Stimulated activated CD4-positive, alpha-beta T cell treated with anti-CD3 and anti-CD28 coated beads, Interleukin-1b, Interleukin-23, amount 100 ng/mL, for 4 hours (primary cell): ENCODE results near the gene DHX8.

Experiments used
- DNase-seq, 2 donors: peaks; one replicate each; pipeline ENCODE4 v3.0.0-alpha.2; 2020; ENCODE audit warnings: low read depth in 2 of 2

The DHX8 gene

GRCh38 chr17:43524945-43525575 lies 41.3 kb downstream of the DHX8 start:
- DNase-seq = no peak

GRCh38 chr17:43526886-43527648 lies 43.3 kb downstream of the DHX8 start:
- DNase-seq = no peak

GRCh38 chr17:43528319-43528987 lies 44.7 kb downstream of the DHX8 start:
- DNase-seq = no peak

DNA sequence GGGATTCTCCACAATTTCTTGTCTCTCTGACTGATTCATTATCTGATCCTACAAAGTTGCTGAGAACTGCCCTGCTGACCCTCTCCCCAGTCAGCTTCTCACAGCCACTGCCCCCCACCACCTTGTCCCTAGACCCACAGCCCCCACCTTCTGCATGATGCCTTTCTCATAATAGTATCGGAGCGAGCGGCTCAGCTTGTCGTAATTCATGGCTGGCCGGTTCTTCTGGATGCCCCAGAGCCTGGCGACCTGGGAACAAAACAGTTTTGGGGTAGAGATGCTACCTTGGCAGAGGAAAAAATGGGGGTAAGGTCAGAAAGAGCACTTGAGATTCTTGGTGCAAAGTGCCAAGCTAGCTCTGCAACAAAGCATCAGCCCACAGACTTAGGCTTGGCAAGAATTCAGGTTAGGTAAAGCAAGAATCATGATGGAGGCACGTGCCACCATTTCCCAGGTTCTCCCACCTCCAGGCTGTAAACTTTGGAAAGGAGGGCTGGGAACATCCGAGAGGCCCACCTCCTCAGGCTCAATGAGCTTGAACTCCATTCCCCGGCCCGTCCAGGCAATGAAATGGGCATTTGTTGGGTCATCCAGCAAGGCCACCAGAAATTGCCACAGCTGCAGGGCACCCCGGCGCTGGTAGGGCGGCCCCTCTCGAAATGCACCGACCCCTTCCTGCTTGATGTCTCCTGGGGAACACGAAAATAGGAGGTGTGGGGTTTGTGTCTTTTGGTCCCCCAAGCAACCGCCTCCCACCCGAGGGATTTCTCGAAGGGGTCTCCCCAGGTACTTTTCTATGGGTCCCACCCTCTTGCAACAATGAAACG lies 45.4 kb downstream of the DHX8 start:
- no peak for DNase-seq

DNA sequence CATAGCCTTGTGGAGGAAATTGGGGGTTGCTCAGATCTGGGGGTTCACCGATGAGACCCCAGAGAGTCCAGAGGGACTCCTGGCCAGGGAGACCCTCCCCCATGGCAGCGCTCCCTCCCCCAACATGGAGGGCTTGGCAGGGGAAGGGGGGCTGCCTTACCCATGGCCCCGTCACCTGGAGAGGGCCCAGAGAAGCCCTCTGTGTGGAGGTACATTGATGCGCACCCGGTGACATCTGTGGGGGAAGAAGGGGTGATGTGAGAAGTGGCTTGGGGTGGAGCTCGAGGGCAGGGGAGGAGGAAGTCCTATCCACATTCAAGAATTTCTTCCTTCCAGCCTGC lies 46.1 kb downstream of the DHX8 start:
- DNase-seq = no peak

DNA sequence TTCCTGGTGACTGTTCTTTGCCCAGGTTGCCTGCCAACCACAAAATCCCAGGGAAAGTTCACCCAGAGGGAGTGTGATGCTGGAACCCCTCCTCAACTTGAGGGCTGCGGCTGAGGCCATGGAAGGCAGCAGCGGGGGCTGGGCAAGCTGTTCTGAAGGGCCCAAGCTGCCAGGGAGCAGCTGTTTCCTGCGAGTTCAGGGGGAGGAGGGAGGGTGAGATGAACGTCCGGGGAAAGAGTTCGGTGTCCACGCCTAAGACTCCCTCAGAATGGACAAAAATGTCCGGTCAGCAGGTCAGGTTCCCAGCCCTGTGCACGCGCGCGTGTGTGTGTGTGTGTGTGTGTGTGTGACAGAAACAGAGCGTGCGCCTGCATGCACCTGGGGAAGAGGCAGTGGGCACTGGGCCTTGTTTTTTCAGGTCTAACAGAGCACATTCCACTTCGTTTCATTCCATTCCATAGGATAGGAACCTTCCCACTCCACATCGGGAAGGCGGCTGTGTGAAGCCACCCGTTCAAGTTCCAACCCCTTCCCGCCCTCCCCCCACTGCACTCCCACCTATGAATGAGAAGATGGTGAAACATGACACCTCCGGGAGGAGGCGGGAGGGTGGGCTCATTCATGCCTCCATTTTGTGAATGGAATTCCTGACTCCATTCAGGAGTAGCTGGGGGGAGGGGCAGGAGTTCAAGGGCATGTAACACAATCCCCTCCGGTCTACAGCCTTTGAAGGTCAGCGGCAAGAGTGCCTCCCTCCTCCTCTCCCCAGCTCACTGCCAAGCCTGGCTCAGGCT lies 46.7 kb downstream of the DHX8 start:
- no peak for DNase-seq

DNA sequence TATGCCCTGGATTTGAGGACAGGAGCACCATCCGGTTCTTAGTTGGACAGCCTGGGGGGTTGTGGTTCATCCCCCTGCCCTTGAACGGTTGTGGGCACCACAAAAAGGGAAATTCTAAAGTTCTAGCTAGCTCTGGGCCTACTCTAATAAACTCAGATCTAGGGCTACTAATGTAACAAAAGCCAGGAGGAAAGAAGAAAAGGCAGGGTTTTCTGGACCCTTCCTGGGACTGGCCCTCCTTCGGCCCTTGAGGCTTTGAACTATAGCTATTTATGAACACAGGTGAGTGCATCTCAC lies 47.3 kb downstream of the DHX8 start:
- DNase-seq = no peak

- DNase-seq = no peak
These were observed 48.2 kb downstream of the DHX8 start for GRCh38 chr17:43531955-43532354.

DNA sequence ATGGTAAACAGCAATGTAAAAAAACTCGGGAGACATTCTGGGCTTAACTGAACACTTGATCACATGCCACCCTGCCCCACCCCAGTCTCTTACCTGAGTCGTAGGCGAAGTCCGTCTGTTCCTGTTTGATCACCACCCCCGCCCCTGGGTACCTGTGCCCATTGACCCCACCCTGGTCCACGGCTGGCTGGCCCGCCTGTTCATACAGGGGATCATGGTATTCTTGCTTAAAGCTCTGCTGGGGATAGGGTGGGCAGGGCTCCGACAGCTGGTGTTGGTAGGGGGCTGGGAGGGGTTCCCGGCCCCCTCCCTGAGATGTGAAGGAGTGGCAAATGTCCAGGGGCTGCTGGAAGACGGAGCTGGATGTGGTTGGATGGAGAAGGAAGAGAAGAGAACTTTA lies 48.8 kb downstream of the DHX8 start:
- DNase-seq = no peak

DNA sequence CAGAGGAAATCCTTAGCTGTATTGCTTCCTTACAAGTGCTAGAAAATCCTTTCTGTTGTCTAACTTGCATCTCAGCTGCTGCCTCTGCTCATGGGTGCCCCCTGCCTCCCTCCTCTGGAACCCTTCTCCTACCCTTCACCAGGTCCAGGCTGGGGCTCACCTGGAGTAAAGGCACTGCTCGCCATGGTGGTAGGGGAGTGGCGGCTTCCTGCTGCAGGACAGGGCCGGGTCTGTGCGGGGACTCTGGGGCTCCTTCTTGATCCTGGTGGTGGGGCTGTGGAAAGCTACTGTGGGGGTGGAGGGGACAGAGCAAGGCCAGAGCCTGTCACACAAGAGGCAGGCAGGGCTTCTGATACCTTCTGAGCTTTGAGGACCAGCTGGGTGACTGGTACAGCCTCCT lies 49.9 kb downstream of the DHX8 start:
- DNase-seq = no peak

DNA sequence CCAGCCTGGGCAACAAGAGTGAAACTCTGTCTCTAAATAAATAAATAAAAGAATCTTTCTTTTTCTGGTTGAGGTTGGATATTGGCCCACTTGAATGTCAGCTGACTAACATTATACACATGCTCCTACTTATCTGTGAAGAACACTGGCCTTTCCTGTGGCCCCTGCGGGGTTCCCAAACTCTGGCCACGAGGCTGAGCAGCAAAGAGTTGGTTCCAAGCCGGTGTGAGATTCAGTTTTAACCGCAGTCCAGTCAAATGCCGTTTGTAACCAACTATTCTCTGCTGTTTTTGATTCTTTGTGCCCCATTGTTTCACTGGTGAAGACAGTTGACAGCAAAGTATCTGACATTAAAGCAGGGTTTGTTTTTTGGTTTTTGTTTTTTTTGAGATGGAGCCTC lies 51.1 kb downstream of the DHX8 start:
- DNase-seq = no peak

DNA sequence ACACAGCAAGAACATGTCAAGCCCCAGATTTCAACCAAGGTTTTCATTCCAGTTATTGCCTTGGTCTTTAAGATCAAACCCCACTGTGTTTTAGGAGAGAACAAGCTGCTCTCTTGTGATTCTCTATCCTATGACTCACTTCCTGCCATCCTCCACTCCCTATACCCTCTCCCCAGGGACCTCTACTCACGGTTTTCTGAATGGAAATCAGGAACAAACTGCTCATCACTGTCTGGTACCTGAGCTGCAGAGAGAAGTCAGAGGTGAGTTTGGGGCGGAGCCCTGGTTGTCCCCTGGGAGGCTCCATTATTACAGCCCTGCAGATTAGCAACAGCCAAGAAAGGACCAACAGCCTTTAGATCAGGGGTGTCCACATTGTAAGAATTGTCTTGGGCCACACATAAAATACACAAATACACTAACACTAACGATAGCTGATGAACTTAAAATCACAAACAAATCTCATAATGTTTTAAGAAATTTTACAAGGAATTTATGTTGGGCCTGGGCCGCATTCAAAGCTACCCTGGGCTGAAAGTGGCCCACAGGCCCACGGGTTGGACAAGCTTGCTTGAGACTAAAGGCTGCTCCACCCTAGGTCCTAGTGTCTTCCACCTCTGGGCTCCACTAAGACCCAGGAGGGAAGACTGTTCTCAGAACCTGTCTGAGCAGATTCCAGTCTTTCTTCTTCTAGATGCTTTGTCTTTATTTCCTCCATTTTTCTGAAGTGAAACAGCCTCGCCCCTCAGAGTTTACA lies 52.6 kb downstream of the DHX8 start:
- no peak for DNase-seq

GRCh38 chr17:43540821-43541674 lies 57.3 kb downstream of the DHX8 start:
- no peak for DNase-seq

GRCh38 chr17:43542859-43543258 lies 59.1 kb downstream of the DHX8 start:
- DNase-seq = no peak

GRCh38 chr17:43543300-43543699 lies 59.5 kb downstream of the DHX8 start:
- DNase-seq = no peak

DNA sequence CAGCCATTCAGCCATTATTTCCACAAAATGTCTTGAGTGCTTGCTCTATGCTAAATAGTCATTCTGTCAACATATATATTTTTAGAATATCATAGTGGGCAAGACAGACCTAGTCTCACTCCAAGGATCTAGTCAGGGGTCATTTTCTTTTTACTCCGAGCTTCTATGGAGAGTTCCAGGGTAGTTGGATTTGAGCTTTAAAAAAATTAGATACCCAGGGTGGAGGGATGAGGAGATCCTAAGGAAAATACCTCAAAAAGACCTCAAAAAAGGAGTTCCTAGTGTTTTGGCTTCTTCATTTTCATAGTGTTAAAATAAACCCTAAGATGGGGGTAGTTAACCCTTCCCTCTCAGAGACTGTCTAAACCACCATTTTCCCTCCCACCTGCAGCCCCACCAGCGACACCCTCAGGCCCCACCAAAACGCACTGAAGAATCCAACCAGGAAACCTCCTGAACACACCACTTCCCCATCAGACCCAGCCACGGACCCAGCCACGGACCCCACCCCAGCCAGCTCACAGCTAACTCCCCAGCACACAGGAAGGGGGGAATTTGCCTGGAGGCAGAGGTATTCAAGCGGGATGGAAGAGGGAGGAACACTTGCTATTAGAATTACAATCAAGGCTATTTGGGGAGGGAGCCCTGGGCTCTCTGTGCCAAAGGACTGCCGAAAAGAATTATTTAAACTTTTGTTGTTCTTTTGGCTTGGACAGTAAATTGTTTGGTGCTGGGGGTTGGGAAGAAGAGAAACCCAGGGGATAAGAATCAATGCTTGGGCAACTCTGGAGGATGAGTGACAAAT lies 60.2 kb downstream of the DHX8 start:
- DNase-seq = no peak

- DNase-seq = peak in 1 of 2 donors; percentile 17
These were observed 61.5 kb downstream of the DHX8 start for GRCh38 chr17:43545383-43545632.

DNA sequence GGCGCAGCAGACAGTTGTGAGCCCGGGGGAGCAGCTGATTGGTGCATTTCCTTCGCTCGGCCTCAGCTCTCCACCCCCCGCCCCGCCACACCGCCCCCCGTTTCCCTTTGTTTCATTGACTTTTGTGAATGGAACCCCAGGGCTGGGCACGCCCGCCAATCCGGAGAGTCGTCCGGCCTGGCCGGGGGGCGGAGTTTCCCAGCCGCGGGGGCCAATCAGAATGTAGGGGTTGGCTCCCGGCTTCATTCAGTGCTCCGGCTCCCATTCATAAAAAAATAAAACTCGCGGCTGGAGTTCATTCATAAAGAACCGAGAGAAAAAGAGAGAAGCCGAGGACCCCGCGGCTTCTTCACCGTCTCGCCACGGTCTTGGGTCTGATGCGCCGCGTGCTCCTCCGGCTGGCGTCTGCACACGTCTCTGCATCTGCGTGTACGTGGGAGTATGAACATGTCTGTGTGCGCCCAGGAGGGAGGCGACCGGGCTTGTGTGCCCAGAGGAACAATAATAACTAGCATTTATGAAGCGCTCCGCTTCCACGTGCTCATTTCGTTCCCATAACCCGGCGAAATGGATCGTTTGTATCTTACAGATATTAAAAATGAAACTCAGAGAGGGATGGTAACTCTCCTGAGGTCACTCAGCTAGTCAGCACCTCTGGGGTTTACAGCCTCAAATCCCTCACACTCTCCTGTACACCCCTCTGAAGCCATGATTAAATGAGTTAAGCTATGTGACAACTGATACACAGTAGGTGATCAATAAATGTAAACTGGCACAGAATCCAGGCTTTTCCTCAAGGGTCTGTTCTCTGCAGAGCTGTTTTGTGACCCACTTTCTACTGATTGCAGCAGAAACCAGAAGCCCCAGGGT lies 62.8 kb downstream of the DHX8 start, which contains the start of gene ETV4:
Gene ETV4 (minus strand): TSS at position 22 of the 870 bp plus-strand sequence. CDS start 723 bp downstream, outside the sequence.
- DNase-seq = peak; percentile 81 to 89
